ENCODE results near the gene AP5Z1.

- no peak for TF ChIP-seq EZH2 (IDR thresholded peaks at IDR 0.05; ENCODE audit: insufficient read depth, poor library complexity, severe bottlenecking)
- no peak for TF ChIP-seq EZH2phosphoT487 (IDR thresholded peaks at IDR 0.05; ENCODE audit: insufficient read depth, low read depth)
These were observed 26.1 kb upstream of the AP5Z1 start for GRCh38 chr7:4749363-4749762.

All from GM23248 (cell line).